Measurements from ENCODE around the gene PAMR1. TPM values are rescaled to one million over a fixed set of nuclear protein-coding genes. Genes with fewer than 3 reads are reported as not detected.

Gene PAMR1
- total RNA-seq, 4 donors from 2014 or later, result 4.2 to 17.3 (median 5.6) TPM

DNA sequence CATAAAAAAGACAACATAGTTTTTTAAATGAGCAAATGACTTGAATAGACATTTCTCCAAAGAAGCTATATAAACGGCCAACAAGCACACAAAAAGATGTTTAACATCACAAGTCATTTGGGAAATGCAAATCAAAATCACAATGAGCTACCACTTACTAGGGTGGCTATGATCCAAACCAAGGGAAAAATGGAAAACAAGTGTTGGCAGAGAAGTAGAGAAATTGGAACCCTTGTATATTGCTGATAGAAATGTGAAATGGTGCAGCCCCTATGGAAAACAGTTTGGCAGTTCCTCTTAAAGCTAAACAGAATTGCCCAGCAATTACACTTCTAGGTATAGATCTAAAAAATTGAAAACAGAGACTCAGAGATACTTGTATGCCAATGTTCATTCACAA is 29.0 kb downstream of the PAMR1 start:
- Histone ChIP-seq H3K27ac (no peak overlapping the region), H3K4me1 (no peaks in the 10 kb centered on the region), H3K36me3 (no peaks in the 10 kb centered on the region), H3K27me3 (peaks cover 5% of the 10 kb centered on the region), H3K4me3 (no peak overlapping the region), H3K9me3 (no peaks in the 10 kb centered on the region)
- TF ChIP-seq EP300 (IDR thresholded peaks at IDR 0.05), result no peak
- TF ChIP-seq CTCF (IDR thresholded peaks at IDR 0.05), result no peak
- TF ChIP-seq POLR2AphosphoS5 (IDR thresholded peaks at IDR 0.05), result no peak
- no peak for TF ChIP-seq POLR2A (IDR thresholded peaks at IDR 0.05)
- ATAC-seq, result no peak
- 44 to 58% methylated on average over 1 of the region's 1 CpG for WGBS, 2 donors (ENCODE audit: low coverage in 1 of 2)

- Histone ChIP-seq H3K27ac (no peak overlapping the region), H3K9me3 (no peaks in the 10 kb centered on the region), H3K4me3 (no peak overlapping the region), H3K4me1 (no peaks in the 10 kb centered on the region), H3K36me3 (no peaks in the 10 kb centered on the region), H3K27me3 (peaks cover 5% of the 10 kb centered on the region)
- TF ChIP-seq POLR2AphosphoS5 (IDR thresholded peaks at IDR 0.05), result no peak
- no peak for TF ChIP-seq POLR2A (IDR thresholded peaks at IDR 0.05)
- TF ChIP-seq EP300 (IDR thresholded peaks at IDR 0.05), result no peak
- no peak for TF ChIP-seq CTCF (IDR thresholded peaks at IDR 0.05)
- 94 to 96% methylated on average over 4 to 5 of the region's 5 CpGs for WGBS, 2 donors (ENCODE audit: low coverage in 1 of 2)
- ATAC-seq, result no peak
These were observed 30.4 kb downstream of the PAMR1 start for GRCh38 chr11:35494957-35495490.

- Histone ChIP-seq H3K27ac (no peak overlapping the region), H3K36me3 (no peaks in the 10 kb centered on the region), H3K27me3 (peaks cover 12% of the 10 kb centered on the region), H3K9me3 (no peaks in the 10 kb centered on the region), H3K4me1 (peaks cover 0 to 5% (median 0%) of the 10 kb centered on the region in 3 donors), H3K4me3 (no peak overlapping the region)
- 51 to 61% methylated on average over 4 of the region's 4 CpGs for WGBS, 2 donors (ENCODE audit: low coverage in 1 of 2)
- no peak for TF ChIP-seq EP300 (IDR thresholded peaks at IDR 0.05)
- TF ChIP-seq POLR2AphosphoS5 (IDR thresholded peaks at IDR 0.05), result no peak
- TF ChIP-seq POLR2A (IDR thresholded peaks at IDR 0.05), result no peak
- no peak for TF ChIP-seq CTCF (IDR thresholded peaks at IDR 0.05)
- no peak for ATAC-seq
These were observed 34.1 kb downstream of the PAMR1 start for GRCh38 chr11:35491231-35491871.

- ATAC-seq, result no peak
- peaks cover 0 to 8% (median 0%) of the 10 kb centered on the region in 3 donors for H3K9me3 ChIP-seq
- peaks cover 12% of the 10 kb centered on the region for H3K27me3 ChIP-seq
- 100% methylated on average over 1 of the region's 1 CpG; no CpG with 5 or more reads in 1 of the 2 donors for WGBS, 2 donors (ENCODE audit: low coverage in 1 of 2)
- H3K27ac ChIP-seq, result no peak overlapping the region
- no peak overlapping the region for H3K4me3 ChIP-seq
- H3K36me3 ChIP-seq, result no peaks in the 10 kb centered on the region
- TF ChIP-seq EP300 (IDR thresholded peaks at IDR 0.05) (no peak), CTCF (IDR thresholded peaks at IDR 0.05) (no peak), POLR2AphosphoS5 (IDR thresholded peaks at IDR 0.05) (no peak), POLR2A (IDR thresholded peaks at IDR 0.05) (no peak)
- H3K4me1 ChIP-seq, result peaks cover 0 to 12% (median 0%) of the 10 kb centered on the region in 3 donors
These were observed 37.3 kb downstream of the PAMR1 start for GRCh38 chr11:35488117-35488516.

DNA sequence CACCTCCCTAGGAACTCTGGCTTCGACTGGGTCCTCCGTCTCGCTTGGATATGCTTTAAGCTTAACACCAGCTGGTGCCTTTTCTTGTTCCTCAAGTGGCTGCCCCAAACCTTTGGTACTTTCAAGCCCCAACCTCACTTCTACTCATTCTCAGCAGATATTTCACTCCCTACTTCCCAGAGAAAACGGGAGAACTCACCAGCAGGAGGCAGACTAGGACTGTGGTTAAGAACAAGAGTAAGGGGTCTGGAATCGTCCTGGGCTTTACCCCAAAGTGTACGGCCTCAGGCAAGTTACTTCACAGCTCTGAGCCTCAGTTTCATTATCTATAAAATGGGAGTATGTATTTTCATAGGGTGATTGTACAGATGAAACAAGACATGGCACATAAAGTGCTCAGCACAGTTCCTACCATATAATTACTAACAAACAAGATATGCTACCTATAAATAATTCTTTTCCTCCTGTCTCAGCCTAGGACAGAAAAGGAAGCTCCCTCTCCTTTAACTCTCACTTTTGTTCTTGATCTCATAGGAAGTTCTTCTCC is 37.8 kb downstream of the PAMR1 start:
- Histone ChIP-seq H3K4me3 (no peak overlapping the region), H3K27me3 (peaks cover 9% of the 10 kb centered on the region), H3K9me3 (peaks cover 0 to 13% (median 0%) of the 10 kb centered on the region in 3 donors), H3K36me3 (no peaks in the 10 kb centered on the region), H3K4me1 (peaks cover 0 to 12% (median 0%) of the 10 kb centered on the region in 3 donors), H3K27ac (no peak overlapping the region)
- TF ChIP-seq CTCF (IDR thresholded peaks at IDR 0.05), result peak in 1 of 4 experiments; percentile 36
- no peak for TF ChIP-seq POLR2AphosphoS5 (IDR thresholded peaks at IDR 0.05)
- ATAC-seq, result peak; percentile 21
- 18 to 27% methylated on average over 2 to 6 of the region's 6 CpGs for WGBS, 2 donors (ENCODE audit: low coverage in 1 of 2)

Measured in gastroesophageal sphincter (tissue), 4 donors.